Neural cell (in vitro differentiated cells): ENCODE results near the gene EPN1. TPM values are rescaled to one million over a fixed set of nuclear protein-coding genes. Genes with fewer than 3 reads are reported as not detected.

Experiments used
- H2AFZ ChIP-seq: fragments of 200-600, 300-800 bp; sonication (generic), shearing (Covaris generic); 2 replicates; pipeline ENCODE4 v1.6.0; 2014; ENCODE audit warnings: low read depth, mild to moderate bottlenecking, antibody characterized with exemption, low read length, moderate library complexity
- H3F3A ChIP-seq: fragments of 200-600 bp; shearing (Covaris generic); 2 replicates; pipeline ENCODE4 v1.6.1; 2016; ENCODE audit warnings: mild to moderate bottlenecking, moderate library complexity, mixed read lengths, antibody characterized with exemption, low read length; ENCODE audit not compliant: insufficient read depth, poor library complexity, severe bottlenecking
- H3K27ac ChIP-seq: fragments of 200-600, 300-800 bp; sonication (generic), shearing (Covaris generic); 2 replicates; pipeline ENCODE4 v1.5.1; 2014; ENCODE audit warnings: mild to moderate bottlenecking, low read length, moderate library complexity
- H3K27me3 ChIP-seq: fragments of 300-800, 200-600 bp; sonication (generic), shearing (Covaris generic); 2 replicates; pipeline ENCODE4 v1.6.0; 2014; ENCODE audit warnings: mild to moderate bottlenecking, low read depth, low read length, moderate library complexity; ENCODE audit not compliant: insufficient read depth
- H3K36me3 ChIP-seq: fragments of 300-800, 200-600 bp; sonication (generic), shearing (Covaris generic); 2 replicates; pipeline ENCODE4 v1.5.1; 2014; ENCODE audit warnings: mild to moderate bottlenecking, antibody characterized with exemption, low read length, moderate library complexity; ENCODE audit not compliant: insufficient read depth
- H3K4me2 ChIP-seq: fragments of 300-800, 200-600 bp; sonication (generic), shearing (Covaris generic); 2 replicates; pipeline ENCODE4 v1.6.0; 2014; ENCODE audit warnings: mild to moderate bottlenecking, low read length
- H3K4me3 ChIP-seq: fragments of 300-800, 200-600 bp; sonication (generic), shearing (Covaris generic); 2 replicates; pipeline ENCODE4 v1.5.1; 2014; ENCODE audit warnings: mild to moderate bottlenecking, low read length, moderate library complexity
- H3K79me2 ChIP-seq: fragments of 200-600 bp; shearing (Covaris generic); replicated peaks from 2 replicates; pipeline ENCODE4 v1.6.0; 2014; ENCODE audit warnings: mild to moderate bottlenecking, low read length, moderate library complexity; ENCODE audit not compliant: insufficient read depth
- H3K9ac ChIP-seq: fragments of 300-800, 200-600 bp; sonication (generic), shearing (Covaris generic); 2 replicates; pipeline ENCODE4 v1.6.1; 2016; ENCODE audit warnings: mild to moderate bottlenecking, low read length, mixed read lengths
- H3K9me2 ChIP-seq: fragments of 200-600 bp; shearing (Covaris generic); 2 replicates; pipeline ENCODE4 v1.6.1; 2016; ENCODE audit warnings: mild to moderate bottlenecking, low read length, mixed read lengths; ENCODE audit not compliant: insufficient read depth
- H3K9me3 ChIP-seq: fragments of 200-600, 300-800 bp; sonication (generic), shearing (Covaris generic); 2 replicates; pipeline ENCODE4 v1.6.1; 2016; ENCODE audit warnings: mild to moderate bottlenecking, mixed run types, low read length, moderate library complexity, mixed read lengths
- H4K20me1 ChIP-seq: fragments of 200-600 bp; shearing (Covaris generic); 2 replicates; pipeline ENCODE4 v1.6.1; 2016; ENCODE audit warnings: mild to moderate bottlenecking, mixed run types; ENCODE audit not compliant: insufficient read depth
- CTCF ChIP-seq: fragments of 450-650 bp; IDR thresholded peaks from 2 replicates; pipeline ENCODE4 v1.5.1; 2014; ENCODE audit warnings: antibody characterized with exemption, mild to moderate bottlenecking, moderate library complexity; ENCODE audit not compliant: poor library complexity, severe bottlenecking
- EP300 ChIP-seq: fragments of 450-650 bp; conservative IDR thresholded peaks from 2 replicates; pipeline ENCODE4 v1.6.1; 2014; ENCODE audit warnings: antibody characterized with exemption, mild to moderate bottlenecking, moderate library complexity; ENCODE audit not compliant: poor library complexity, severe bottlenecking
- EZH2 ChIP-seq: fragments of 200-600, 300-800 bp; shearing (Covaris generic), sonication (generic); IDR thresholded peaks from 2 replicates; pipeline ENCODE4 v1.6.1; 2014; ENCODE audit warnings: antibody characterized with exemption, low read length, borderline replicate concordance, mild to moderate bottlenecking; ENCODE audit not compliant: insufficient read depth, poor library complexity, severe bottlenecking
- MXI1 ChIP-seq: fragments of 450-650 bp; conservative IDR thresholded peaks from 2 replicates; pipeline ENCODE4 v1.6.1; 2014; ENCODE audit warnings: antibody characterized with exemption, mild to moderate bottlenecking; ENCODE audit not compliant: poor library complexity, severe bottlenecking
- POLR2AphosphoS5 ChIP-seq: IDR thresholded peaks from 2 replicates; pipeline ENCODE4 v1.6.1; 2012
- RAD21 ChIP-seq: fragments of 450-650 bp; conservative IDR thresholded peaks from 2 replicates; pipeline ENCODE4 v1.6.1; 2014; ENCODE audit warnings: antibody characterized with exemption, mild to moderate bottlenecking, moderate library complexity
- REST ChIP-seq: IDR thresholded peaks from 2 replicates; pipeline ENCODE4 v1.6.1; 2012; ENCODE audit warnings: borderline replicate concordance
- SMC3 ChIP-seq: fragments of 450-650 bp; conservative IDR thresholded peaks from 2 replicates; pipeline ENCODE4 v1.6.1; 2014; ENCODE audit warnings: antibody characterized with exemption, mild to moderate bottlenecking, moderate library complexity; ENCODE audit not compliant: poor library complexity
- TAF1 ChIP-seq: IDR thresholded peaks from 2 replicates; pipeline ENCODE4 v1.6.1; 2012; ENCODE audit warnings: low read depth
- polyA plus RNA-seq: library from polyadenylated mRNA; depleted of rRNA; stranded (reverse); fragments of >200 nt; gene quantifications from 2 replicates; pipeline ENCODE4 v1.2.3, GENCODE V29; 2014

EPN1 gene
- polyA plus RNA-seq, 1 donor from 2014 or later, result 21.0 TPM

GRCh38 chr19:55632463-55632834 is 42.6 kb upstream of the EPN1 start:
- Histone ChIP-seq H3K4me2 (no peak overlapping the region), H3K27ac (peak overlapping the region; percentile 30), H3K79me2 (peaks cover 17% of the 10 kb centered on the region), H3K27me3 (no peaks in the 10 kb centered on the region), H3K9ac (no peak overlapping the region), H3K9me3 (no peaks in the 10 kb centered on the region), H2AFZ (no peak overlapping the region), H3K4me3 (no peak overlapping the region), H3K36me3 (no peaks in the 10 kb centered on the region), H4K20me1 (no peaks in the 10 kb centered on the region), H3K9me2 (no peaks in the 10 kb centered on the region), H3F3A (no peaks in the 10 kb centered on the region)
- TF ChIP-seq SMC3, result peak; percentile 68
- no peak for TF ChIP-seq MXI1
- TF ChIP-seq CTCF, result peak; percentile 82
- no peak for TF ChIP-seq REST
- no peak for TF ChIP-seq EP300
- no peak for TF ChIP-seq EZH2
- TF ChIP-seq RAD21, result peak; percentile 70

DNA sequence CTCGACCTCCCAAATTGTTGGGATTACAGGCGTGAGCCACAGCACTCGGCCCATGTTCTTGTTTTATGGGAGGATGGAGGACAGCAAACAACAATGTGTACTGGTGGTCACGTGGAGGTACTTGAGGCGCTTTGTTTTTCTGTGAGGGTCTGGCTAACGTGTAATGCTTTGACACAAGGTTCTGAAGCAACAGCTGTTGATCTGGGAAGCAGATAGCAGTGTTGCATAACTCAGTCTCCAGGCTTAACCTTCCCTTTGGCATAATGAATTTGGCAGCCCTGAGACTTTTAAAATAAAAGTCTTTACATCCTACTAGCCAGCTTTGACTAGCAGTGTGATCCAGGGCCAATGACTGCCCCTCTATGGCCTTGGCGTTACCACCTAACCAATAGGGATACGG is 41.2 kb upstream of the EPN1 start:
- H3K27ac ChIP-seq, result no peak overlapping the region
- H3K9me2 ChIP-seq, result no peaks in the 10 kb centered on the region
- no peak overlapping the region for H3K9ac ChIP-seq
- no peak overlapping the region for H3K4me2 ChIP-seq
- H3K36me3 ChIP-seq, result no peaks in the 10 kb centered on the region
- no peaks in the 10 kb centered on the region for H4K20me1 ChIP-seq
- no peaks in the 10 kb centered on the region for H3K27me3 ChIP-seq
- H2AFZ ChIP-seq, result no peak overlapping the region
- H3F3A ChIP-seq, result no peaks in the 10 kb centered on the region
- no peaks in the 10 kb centered on the region for H3K9me3 ChIP-seq
- no peak overlapping the region for H3K4me3 ChIP-seq
- peaks cover 20% of the 10 kb centered on the region for H3K79me2 ChIP-seq
- TF ChIP-seq EP300 (no peak), SMC3 (no peak), EZH2 (no peak), POLR2AphosphoS5 (no peak), TAF1 (no peak), RAD21 (no peak), MXI1 (no peak), REST (no peak)
